Liver (tissue), 9 donors: ENCODE results near the gene CETN3. TPM values are rescaled to one million over a fixed set of nuclear protein-coding genes. Genes with fewer than 3 reads are reported as not detected.

Source experiments
- DNase-seq: peaks from one replicate; pipeline ENCODE4 v3.0.0-alpha.2; 2017; ENCODE audit warnings: low spot score
- H3K27ac ChIP-seq, 2 donors: one replicate each; pipeline ENCODE4 v1.7.0; 2013; ENCODE audit warnings: inconsistent platforms in 2 of 2, low read length in 2 of 2, control low read depth in 1 of 2, low read depth in 1 of 2, mild to moderate bottlenecking in 1 of 2
- H3K27me3 ChIP-seq, 4 donors: one replicate each; pipeline versions ENCODE4 v1.6.1 to v1.7.0; 2013; ENCODE audit warnings: low read length in 3 of 4, inconsistent platforms in 1 of 4, mild to moderate bottlenecking in 1 of 4, moderate library complexity in 1 of 4; ENCODE audit not compliant: control insufficient read depth in 4 of 4, insufficient read depth in 4 of 4
- H3K36me3 ChIP-seq, 4 donors: one replicate each; pipeline versions ENCODE4 v1.6.1 to v1.7.0; 2013; ENCODE audit warnings: low read length in 3 of 4, mild to moderate bottlenecking in 3 of 4, low read depth in 1 of 4, moderate library complexity in 1 of 4; ENCODE audit not compliant: control insufficient read depth in 4 of 4, insufficient read depth in 3 of 4
- H3K4me1 ChIP-seq, 4 donors: one replicate each; pipeline versions ENCODE4 v1.6.1 to v1.7.0; 2013; ENCODE audit warnings: low read length in 3 of 4, mild to moderate bottlenecking in 3 of 4, moderate library complexity in 1 of 4; ENCODE audit not compliant: control insufficient read depth in 4 of 4, insufficient read depth in 4 of 4
- H3K4me3 ChIP-seq, 3 donors: one replicate each; pipeline versions ENCODE4 v1.6.1 to v1.7.0; 2013; ENCODE audit warnings: low read length in 3 of 3, control low read depth in 1 of 3, low read depth in 1 of 3, mild to moderate bottlenecking in 1 of 3
- H3K9ac ChIP-seq, 2 donors: one replicate each; pipeline ENCODE4 v1.7.0; 2013; ENCODE audit warnings: low read length in 2 of 2, mild to moderate bottlenecking in 2 of 2, moderate library complexity in 2 of 2, control low read depth in 1 of 2, low read depth in 1 of 2
- H3K9me3 ChIP-seq, 4 donors: one replicate each; pipeline versions ENCODE4 v1.6.1 to v1.7.0; 2013; ENCODE audit warnings: low read length in 3 of 4; ENCODE audit not compliant: control insufficient read depth in 4 of 4
- ATF3 ChIP-seq: IDR thresholded peaks from 2 replicates; pipeline ENCODE4 v1.6.1; 2016; ENCODE audit warnings: antibody characterized with exemption
- CTCF ChIP-seq: fragments of 150-350 bp; IDR thresholded peaks from 2 replicates; pipeline ENCODE4 v1.5.1; 2017; ENCODE audit warnings: improper control_type of control experiment, low read depth, low read length; ENCODE audit not compliant: missing input control
- EGR1 ChIP-seq, 2 donors: IDR thresholded peaks; 2 replicates each; pipeline ENCODE4 v1.6.1; 2016 to 2018; ENCODE audit warnings: antibody characterized with exemption in 2 of 2, low read depth in 2 of 2
- FOXA1 ChIP-seq: IDR thresholded peaks from 2 replicates; pipeline ENCODE4 v1.6.1; 2016; ENCODE audit warnings: antibody characterized with exemption
- FOXA2 ChIP-seq: IDR thresholded peaks from 2 replicates; pipeline ENCODE4 v1.6.1; 2016; ENCODE audit warnings: antibody characterized with exemption
- GABPA ChIP-seq, 2 donors: IDR thresholded peaks in 1 of 2; conservative IDR thresholded peaks in 1 of 2; 2 replicates each; pipeline ENCODE4 v1.6.1; 2016; ENCODE audit warnings: antibody characterized with exemption in 2 of 2, mild to moderate bottlenecking in 1 of 2, moderate library complexity in 1 of 2
- HNF4A ChIP-seq, 2 donors: conservative IDR thresholded peaks; 2 replicates each; pipeline ENCODE4 v1.6.1; 2016; ENCODE audit warnings: antibody characterized with exemption in 2 of 2, mild to moderate bottlenecking in 2 of 2
- HNF4G ChIP-seq: IDR thresholded peaks from 2 replicates; pipeline ENCODE4 v1.6.1; 2016; ENCODE audit warnings: antibody characterized with exemption
- JUND ChIP-seq, 2 donors: IDR thresholded peaks; 2 replicates each; pipeline ENCODE4 v1.6.1; 2016; ENCODE audit warnings: antibody characterized with exemption in 2 of 2
- MAX ChIP-seq: IDR thresholded peaks from 2 replicates; pipeline ENCODE4 v1.6.1; 2016; ENCODE audit warnings: antibody characterized with exemption
- NR2F2 ChIP-seq: IDR thresholded peaks from 2 replicates; pipeline ENCODE4 v1.6.1; 2016; ENCODE audit warnings: antibody characterized with exemption
- RAD21 ChIP-seq, 2 donors: IDR thresholded peaks; 2 replicates each; pipeline ENCODE4 v1.6.1; 2016; ENCODE audit warnings: antibody characterized with exemption in 2 of 2, mild to moderate bottlenecking in 2 of 2
- REST ChIP-seq: IDR thresholded peaks from 2 replicates; pipeline ENCODE4 v1.6.1; 2016; ENCODE audit warnings: antibody characterized with exemption, mild to moderate bottlenecking
- RXRA ChIP-seq, 2 donors: IDR thresholded peaks; 2 replicates each; pipeline ENCODE4 v1.6.1; 2017 to 2018; ENCODE audit warnings: antibody characterized with exemption in 2 of 2, mild to moderate bottlenecking in 1 of 2
- SP1 ChIP-seq: IDR thresholded peaks from 2 replicates; pipeline ENCODE4 v1.6.1; 2018; ENCODE audit warnings: antibody characterized with exemption, mild to moderate bottlenecking
- TAF1 ChIP-seq: conservative IDR thresholded peaks from 2 replicates; pipeline ENCODE4 v1.6.1; 2016; ENCODE audit warnings: antibody characterized with exemption, mild to moderate bottlenecking
- YY1 ChIP-seq: IDR thresholded peaks from 2 replicates; pipeline ENCODE4 v1.6.1; 2016; ENCODE audit warnings: antibody characterized with exemption, mild to moderate bottlenecking
- ZBTB33 ChIP-seq: IDR thresholded peaks from 2 replicates; pipeline ENCODE4 v1.6.1; 2016; ENCODE audit warnings: antibody characterized with exemption
- WGBS: extraction: QIAGEN DNeasy Blood & Tissue Kit; methylation state at CpG from one replicate; pipeline ENCODE4 v1.1.7; 2013; 5-methylcytosine and 5-hydroxymethylcytosine counted together
- polyA plus RNA-seq, 2 donors: library from polyadenylated mRNA; stranded (reverse) in 1 of 2; unstranded in 1 of 2; fragments of 200-250 nt in 1 of 2; fragments of >200 nt in 1 of 2; fragmentation: Nextera tagmentation in 1 of 2; extraction: Ambion mirVana in 1 of 2; gene quantifications; one replicate each; pipeline versions ENCODE4 v1.2.1 to v1.2.3, GENCODE V29; 2013 to 2015
- total RNA-seq, 2 donors: library from RNA; depleted of rRNA; stranded (reverse); fragments of >200 nt; gene quantifications; one replicate each; pipeline ENCODE4 v1.2.3, GENCODE V29; 2014
- donor health status: healthy.
- donor health status: healthy.
- donor health status: healthy.
- donor health status: healthy.
- donor health status: healthy.

CETN3 gene
- total and polyA plus RNA-seq, 4 donors, result 2.8 to 9.4 (median 6.9) TPM

GRCh38 chr5:90440644-90441043, 31.1 kb upstream of the CETN3 start:
- TF ChIP-seq EGR1 (IDR thresholded peaks at IDR 0.05; ENCODE audit: low read depth in 2 of 2), result no peak
- TF ChIP-seq YY1, result no peak
- no peak for TF ChIP-seq RAD21 (IDR thresholded peaks at IDR 0.05)
- TF ChIP-seq GABPA (IDR thresholded peaks at IDR 0.05 in 1 of 2, conservative IDR thresholded peaks at IDR 0.05 in 1 of 2), result no peak
- no peak for TF ChIP-seq SP1
- no peak for TF ChIP-seq HNF4A (conservative IDR thresholded peaks at IDR 0.05)
- no peak for TF ChIP-seq ZBTB33
- no peak for TF ChIP-seq FOXA2
- no peak for TF ChIP-seq HNF4G
- TF ChIP-seq RXRA (IDR thresholded peaks at IDR 0.05), result no peak
- no peak for TF ChIP-seq NR2F2
- no peak for TF ChIP-seq MAX
- no peak for TF ChIP-seq FOXA1
- TF ChIP-seq TAF1, result no peak
- no peak for TF ChIP-seq ATF3
- TF ChIP-seq REST, result no peak
- no peak for TF ChIP-seq JUND (IDR thresholded peaks at IDR 0.05)
- TF ChIP-seq CTCF, result no peak
- Histone ChIP-seq H3K36me3 (no peaks in the 10 kb centered on the region), H3K27me3 (no peaks in the 10 kb centered on the region), H3K4me1 (peaks cover 0 to 13% (median 8%) of the 10 kb centered on the region in 4 donors), H3K4me3 (no peak overlapping the region), H3K27ac (no peak overlapping the region), H3K9me3 (no peaks in the 10 kb centered on the region), H3K9ac (no peak overlapping the region)
- 71% methylated on average over 2 of the region's 2 CpGs for WGBS
- no peak for DNase-seq
